Activated CD4-positive, alpha-beta T cell treated with anti-CD3 and anti-CD28 coated beads for 36 hours (primary cell): Measurements from ENCODE around the gene DDX47. TPM values are rescaled to one million over a fixed set of nuclear protein-coding genes. Genes with fewer than 3 reads are reported as not detected.
"Not testable (repeated sequence)": the region's sequence is repeated elsewhere in the genome, so short reads cannot be mapped to it uniquely, and the experiment has no call there.

ENCODE experiments used
- ATAC-seq: fragments of 200-7000 bp; cut with Tn5 transposase; one replicate; pipeline ENCODE4 v1.10.0; 2021; ENCODE audit warnings: mild to moderate bottlenecking, moderate library complexity
- CTCF ChIA-PET: fragments of 350-600 bp; sonication (Branson Sonifier 250); formaldehyde crosslinking; loops from one replicate; lab custom pipeline; 2021; ENCODE audit warnings: antibody characterized with exemption; lab: Charles Lee
- POLR2A ChIA-PET: fragments of 350-600 bp; sonication (Branson Sonifier 250); formaldehyde crosslinking; loops from one replicate; lab custom pipeline; 2021; ENCODE audit warnings: antibody characterized with exemption, inconsistent platforms; lab: Charles Lee
- DNase-seq: peaks from one replicate; pipeline ENCODE4 v3.0.0-alpha.2; 2020
- H3K27ac Mint-ChIP-seq: one replicate; pipeline ENCODE4 v1.8.0; 2021; ENCODE audit warnings: mixed read lengths
- H3K27me3 Mint-ChIP-seq: one replicate; pipeline ENCODE4 v1.8.0; 2021; ENCODE audit warnings: mixed read lengths
- H3K36me3 Mint-ChIP-seq: one replicate; pipeline ENCODE4 v1.8.0; 2021; ENCODE audit warnings: low read depth, mixed read lengths
- H3K4me1 Mint-ChIP-seq: one replicate; pipeline ENCODE4 v1.8.0; 2021; ENCODE audit warnings: mixed read lengths
- H3K4me3 Mint-ChIP-seq: one replicate; pipeline ENCODE4 v1.8.0; 2021; ENCODE audit warnings: mild to moderate bottlenecking, moderate library complexity, mixed read lengths
- H3K9me3 Mint-ChIP-seq: one replicate; pipeline ENCODE4 v1.8.0; 2021; ENCODE audit warnings: low read depth, mixed read lengths
- intact Hi-C, 2 experiments: fragments of 100-400 bp; cut with DNase I in 1 of 2; cut with micrococcal nuclease in 1 of 2; formaldehyde crosslinking; loops; one replicate each; pipeline versions ENCODE4 v1.14.2 to v1.15.1; 2022 to 2024; cut with DNase I, micrococcal nuclease
- total RNA-seq, 2 experiments: library from RNA; stranded (reverse); gene quantifications; one replicate each; pipeline ENCODE4 v1.2.3, GENCODE V29; 2021

DDX47 gene
- total RNA-seq, 2 experiments from 2014 or later: 91.3 to 91.9 TPM

DNA sequence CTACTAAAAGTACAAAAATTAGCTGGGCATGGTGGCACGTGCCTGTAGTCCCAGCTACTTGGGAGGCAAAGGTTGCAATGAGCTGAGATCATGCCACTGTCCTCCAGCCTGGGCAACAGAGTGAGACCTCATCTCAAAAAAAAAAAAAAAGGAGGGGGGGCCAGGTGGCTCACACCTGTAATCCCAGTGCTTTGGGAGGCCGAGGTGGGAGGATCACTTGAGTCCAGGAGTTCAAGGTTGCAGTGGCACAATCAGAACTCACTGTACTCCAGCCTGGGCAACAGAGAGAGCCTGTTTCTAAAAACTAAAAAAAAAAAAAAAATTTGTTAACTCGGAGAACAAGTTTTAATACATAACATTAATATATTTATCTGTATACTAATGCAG is 5.6 kb upstream of the DDX47 start:
- DNase-seq, ATAC-seq, H3K9me3 Mint-ChIP-seq, H3K27me3 Mint-ChIP-seq, POLR2A ChIA-PET, intact Hi-C loops, H3K36me3 Mint-ChIP-seq, H3K4me3 Mint-ChIP-seq: not testable (repeated sequence)
- CTCF ChIA-PET: interaction anchor here (1.0 kb wide), 1 partner anchor 18 kb away, joined by 3 read pairs; no protein-coding TSS in a partner anchor
- H3K27ac Mint-ChIP-seq: peak overlapping the region; percentile 83
- H3K4me1 Mint-ChIP-seq: peaks cover 53% of the 10 kb centered on the region

DNA sequence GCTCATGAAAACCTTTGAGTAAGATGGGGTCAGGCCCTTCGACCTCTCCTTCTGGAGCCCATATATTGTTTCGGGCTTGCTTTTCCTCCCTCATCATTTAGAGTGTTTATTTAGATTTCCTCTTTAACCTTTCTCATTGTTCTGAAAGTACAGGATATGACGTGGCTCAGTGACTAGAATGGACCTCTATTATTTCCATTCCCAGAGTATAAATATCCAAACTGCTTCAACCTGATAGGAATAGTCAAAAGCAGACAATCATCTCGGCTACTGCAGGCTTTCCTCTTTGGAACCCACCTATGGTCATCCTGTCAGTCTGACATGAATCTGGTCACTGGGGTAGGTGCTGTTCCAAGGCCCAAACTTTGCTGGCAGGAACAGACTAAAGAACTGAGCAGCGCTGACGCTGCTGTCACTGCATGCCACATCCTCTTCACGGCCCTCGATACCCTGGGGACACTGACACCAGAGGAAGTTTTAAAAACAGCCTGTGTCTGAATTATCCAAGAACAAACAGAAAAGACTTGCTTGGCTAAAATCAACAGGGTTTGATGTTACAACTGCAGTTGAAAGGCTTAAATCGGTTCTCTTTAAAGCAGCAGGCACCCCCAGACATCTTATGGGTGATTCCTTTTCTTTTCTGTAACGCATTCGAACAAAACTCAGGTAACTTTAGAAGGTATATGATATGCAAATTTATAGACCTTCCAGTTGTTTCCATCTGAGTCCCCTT is 5.0 kb upstream of the DDX47 start:
- ChIA-PET POLR2A (no interaction called here), CTCF (interaction anchor here (0.7 to 1.2 kb wide), 4 partner anchors 9 to 271 kb away, joined by 3 read pairs; no protein-coding TSS in a partner anchor)
- ATAC-seq (peak; percentile 67), DNase-seq (peak; percentile 69)
- Mint-ChIP-seq H3K4me1 (peaks cover 54% of the 10 kb centered on the region), H3K27me3 (no peaks in the 10 kb centered on the region), H3K36me3 (peaks cover under 1% of the 10 kb centered on the region), H3K9me3 (no peaks in the 10 kb centered on the region), H3K4me3 (peak overlapping the region; percentile 65), H3K27ac (peak overlapping the region; percentile 97)
- intact Hi-C loops: loop anchor here in 1 of 2 experiments (1.0 kb wide), 1 partner anchor 20 kb away; no protein-coding TSS in a partner anchor

DNA sequence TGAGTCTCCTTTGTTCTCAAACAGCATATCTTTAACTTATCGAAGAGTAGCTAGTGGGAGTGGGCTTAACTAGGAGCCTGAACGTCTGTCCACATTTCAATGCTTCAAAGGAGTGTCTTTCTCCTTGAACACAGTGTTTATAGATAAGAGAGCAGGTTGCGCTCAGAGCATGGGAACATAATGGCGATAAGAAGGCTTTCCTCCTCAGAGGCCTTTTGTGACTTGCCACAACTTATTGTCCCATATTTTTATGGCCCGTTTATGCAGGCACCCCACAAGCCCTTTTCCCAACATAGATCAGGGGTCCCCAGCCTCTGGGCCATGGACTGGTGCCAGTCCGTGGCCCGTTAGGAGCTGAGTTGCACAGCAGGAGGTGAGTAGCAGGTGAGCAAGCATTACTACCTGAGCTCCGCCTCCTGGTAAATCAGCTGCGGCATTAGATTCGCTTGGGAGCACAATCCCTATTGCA is 2.6 kb upstream of the DDX47 start:
- Mint-ChIP-seq H3K27ac (no peak overlapping the region), H3K9me3 (no peaks in the 10 kb centered on the region), H3K4me1 (peaks cover 57% of the 10 kb centered on the region), H3K4me3 (no peak overlapping the region), H3K27me3 (no peaks in the 10 kb centered on the region), H3K36me3 (peaks cover 17% of the 10 kb centered on the region)
- ChIA-PET CTCF (no interaction called here), POLR2A (no interaction called here)
- no peak for DNase-seq
- intact Hi-C loops: loop anchor here in 1 of 2 experiments (5.0 kb wide), 1 partner anchor 453 kb away; the partner anchor contains the start of gene BORCS5
- ATAC-seq: no peak

DNA sequence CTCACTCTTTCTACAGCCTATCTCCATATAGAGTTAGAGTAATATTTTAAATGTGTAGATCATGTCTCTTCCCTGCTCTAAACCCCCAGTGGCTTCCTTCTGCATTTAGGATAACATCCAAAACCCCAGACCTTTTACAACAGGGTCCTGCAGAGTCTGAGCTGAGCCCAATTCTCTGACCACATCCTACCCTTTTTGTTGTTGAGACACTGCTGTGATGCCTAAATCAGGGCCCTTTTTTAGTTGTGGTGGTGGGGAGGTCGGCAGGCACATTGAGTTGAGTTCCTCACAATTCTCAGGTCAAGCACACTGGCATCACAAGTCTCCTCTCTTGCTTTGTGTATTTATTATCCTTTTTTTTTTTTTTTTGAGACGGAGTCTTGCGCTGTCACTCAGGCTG is 1.8 kb upstream of the DDX47 start:
- peaks cover 61% of the 10 kb centered on the region for H3K4me1 Mint-ChIP-seq
- H3K27me3 Mint-ChIP-seq: no peaks in the 10 kb centered on the region
- intact Hi-C loops: loop anchor here in 1 of 2 experiments (5.0 kb wide), 1 partner anchor 454 kb away; the partner anchor contains the start of gene BORCS5
- H3K27ac Mint-ChIP-seq: no peak overlapping the region
- no peaks in the 10 kb centered on the region for H3K9me3 Mint-ChIP-seq
- no peak overlapping the region for H3K4me3 Mint-ChIP-seq
- POLR2A ChIA-PET: no interaction called here
- peaks cover 25% of the 10 kb centered on the region for H3K36me3 Mint-ChIP-seq
- ATAC-seq (no peak), DNase-seq (no peak)
- CTCF ChIA-PET: interaction anchor here (0.6 kb wide), 1 partner anchor 404 kb away, joined by 3 read pairs; no protein-coding TSS in a partner anchor

DNA sequence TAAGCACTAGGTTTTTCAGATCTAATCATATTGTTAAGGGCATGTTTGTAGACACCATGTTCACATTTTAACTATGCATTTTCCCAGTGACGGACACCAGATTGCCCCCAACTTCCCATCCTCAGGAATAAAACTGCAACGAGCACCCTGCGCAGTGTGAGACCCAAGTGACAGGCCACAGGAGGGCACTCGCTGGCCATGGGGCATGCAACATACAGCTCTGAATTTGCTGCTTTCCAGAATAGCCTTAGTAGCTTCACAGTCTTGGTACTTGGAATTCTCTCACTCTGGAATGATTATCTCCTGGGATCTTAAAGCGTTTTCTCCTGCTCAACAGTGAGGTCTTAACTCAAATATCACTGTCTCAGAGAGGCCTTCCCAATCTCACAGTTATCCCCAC is 972 bp upstream of the DDX47 start:
- ChIA-PET POLR2A (no interaction called here), CTCF (interaction anchor here (0.8 to 2.9 kb wide), 4 partner anchors 9 to 25 kb away, joined by 3 to 22 read pairs (median 10); no protein-coding TSS in a partner anchor)
- H3K9me3 Mint-ChIP-seq: no peaks in the 10 kb centered on the region
- intact Hi-C loops: loop anchor here (2.0 to 5.0 kb wide), 2 partner anchors 23 to 455 kb away; partner anchors contain the start of gene BORCS5 (in 1 of the 2)
- no peaks in the 10 kb centered on the region for H3K27me3 Mint-ChIP-seq
- peaks cover 62% of the 10 kb centered on the region for H3K4me1 Mint-ChIP-seq
- DNase-seq (no peak), ATAC-seq (no peak)
- H3K4me3 Mint-ChIP-seq: no peak overlapping the region
- peaks cover 32% of the 10 kb centered on the region for H3K36me3 Mint-ChIP-seq
- no peak overlapping the region for H3K27ac Mint-ChIP-seq

DNA sequence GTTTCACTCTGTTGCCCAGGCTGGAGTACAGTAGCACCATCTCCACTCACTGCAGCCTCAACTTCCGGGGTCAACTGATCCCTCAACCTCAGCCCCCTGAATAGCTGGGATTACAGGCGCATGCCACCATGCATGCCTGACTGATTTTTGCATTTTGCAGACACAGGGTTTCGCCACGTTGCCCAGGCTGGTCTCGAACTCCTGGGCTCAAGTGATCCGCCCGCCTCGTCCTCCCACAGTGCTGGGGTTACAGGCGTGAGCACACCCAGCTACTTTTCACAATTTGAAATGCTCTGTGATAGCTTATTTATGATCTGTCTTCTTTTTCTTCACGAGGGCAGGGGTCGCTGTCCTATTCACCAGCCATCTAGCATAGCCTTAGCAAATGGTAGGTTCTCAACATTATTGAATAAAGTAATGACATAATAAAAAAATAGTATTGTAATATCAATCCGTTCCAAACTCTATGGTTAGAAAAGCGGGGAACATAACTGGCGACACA is 477 bp upstream of the DDX47 start:
- ATAC-seq (peak; percentile 2), DNase-seq (no peak)
- Mint-ChIP-seq H3K9me3 (no peaks in the 10 kb centered on the region), H3K27me3 (no peaks in the 10 kb centered on the region), H3K4me3 (peak overlapping the region; percentile 95), H3K4me1 (peaks cover 61% of the 10 kb centered on the region), H3K27ac (peak overlapping the region; percentile 91), H3K36me3 (peaks cover 36% of the 10 kb centered on the region)
- intact Hi-C loops: loop anchor here (1.0 to 5.0 kb wide), 6 partner anchors 24 to 455 kb away; partner anchors contain the start of genes HEBP1 (in 2 of the 2) and BORCS5 (in 1 of the 2)
- ChIA-PET POLR2A (no interaction called here), CTCF (interaction anchor here (0.6 to 2.9 kb wide), 8 partner anchors 9 to 182 kb away, joined by 3 to 22 read pairs (median 6); no protein-coding TSS in a partner anchor)

DNA sequence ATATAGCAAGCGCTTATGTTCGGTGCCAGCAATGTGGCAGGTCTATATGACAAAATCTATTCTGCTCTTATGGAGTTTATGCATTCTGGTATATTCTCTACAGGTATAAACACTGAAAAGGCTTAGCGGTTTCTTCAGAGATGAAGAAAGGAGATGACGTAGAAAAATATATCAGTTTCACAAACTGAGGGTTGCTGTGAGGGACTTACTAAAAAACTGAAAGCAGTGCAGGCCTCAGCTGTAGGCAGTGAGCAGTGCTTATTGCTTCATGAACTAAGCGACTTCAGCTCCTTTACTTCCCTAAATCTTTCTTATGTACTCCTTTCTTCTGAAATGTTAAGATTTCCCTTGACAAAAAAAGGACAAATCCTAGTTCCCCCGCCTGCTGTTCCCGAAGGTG is 4.5 kb downstream of the DDX47 start:
- Mint-ChIP-seq H3K9me3 (no peaks in the 10 kb centered on the region), H3K27ac (no peak overlapping the region), H3K4me1 (peaks cover 75% of the 10 kb centered on the region), H3K27me3 (no peaks in the 10 kb centered on the region), H3K4me3 (no peak overlapping the region), H3K36me3 (peaks cover 70% of the 10 kb centered on the region)
- CTCF ChIA-PET: interaction anchor here (0.8 to 2.5 kb wide), 2 partner anchors 19 to 81 kb away, joined by 3 to 7 read pairs; no protein-coding TSS in a partner anchor
- POLR2A ChIA-PET: no interaction called here
- intact Hi-C loops: no loop called here
- ATAC-seq (no peak), DNase-seq (no peak)

DNA sequence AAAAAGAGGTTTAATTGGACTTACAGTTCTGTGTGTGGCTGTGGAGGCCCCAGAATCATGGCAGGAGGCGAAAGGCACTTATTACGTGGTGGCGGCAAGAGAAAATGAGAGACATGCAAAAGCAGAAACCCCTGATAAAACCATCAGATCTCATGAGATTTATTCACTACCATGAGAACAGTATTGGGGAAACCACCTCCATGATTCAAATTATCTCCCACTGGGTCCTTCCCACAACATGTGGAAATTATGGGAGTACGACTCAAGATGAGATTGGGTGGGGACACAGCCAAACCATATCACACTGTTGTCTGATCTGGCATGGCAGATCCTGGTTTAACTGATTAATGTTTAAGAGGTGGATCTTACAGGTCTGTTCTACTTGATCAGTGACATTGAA is 5.6 kb downstream of the DDX47 start:
- POLR2A ChIA-PET: interaction anchor here (0.6 to 0.8 kb wide), 2 partner anchors 114 to 183 kb away, joined by 5 to 6 read pairs; no protein-coding TSS in a partner anchor
- Mint-ChIP-seq H3K27me3 (no peaks in the 10 kb centered on the region), H3K4me3 (no peak overlapping the region), H3K36me3 (peaks cover 75% of the 10 kb centered on the region), H3K4me1 (peaks cover 68% of the 10 kb centered on the region), H3K27ac (peak overlapping the region; percentile 69), H3K9me3 (no peaks in the 10 kb centered on the region)
- intact Hi-C loops: no loop called here
- no peak for DNase-seq
- CTCF ChIA-PET: interaction anchor here (0.8 to 2.5 kb wide), 4 partner anchors 18 to 226 kb away, joined by 3 to 7 read pairs (median 4); no protein-coding TSS in a partner anchor
- ATAC-seq: peak; percentile 19

DNA sequence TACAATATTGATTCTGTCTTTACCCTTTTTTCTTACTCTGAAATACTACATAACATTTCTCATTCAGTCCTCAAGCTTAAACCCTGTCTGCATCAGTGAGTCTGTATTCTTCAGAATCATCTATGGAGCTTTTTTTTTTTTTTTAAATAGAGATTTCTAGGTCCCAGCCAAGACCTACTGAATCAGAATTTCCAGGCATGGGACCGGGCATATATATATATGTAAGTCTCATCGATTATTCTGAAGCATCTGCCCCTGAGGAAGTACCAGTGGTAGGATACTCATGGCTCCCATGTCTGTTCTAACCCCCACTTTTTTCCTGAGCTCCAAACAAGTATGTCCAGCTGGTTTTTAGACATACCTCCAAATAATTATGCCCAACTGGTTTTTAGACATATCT is 6.1 kb downstream of the DDX47 start:
- intact Hi-C loops: no loop called here
- ATAC-seq: no peak
- CTCF ChIA-PET: interaction anchor here (0.8 to 1.2 kb wide), 3 partner anchors 18 to 226 kb away, joined by 3 to 5 read pairs (median 4); no protein-coding TSS in a partner anchor
- peaks cover 75% of the 10 kb centered on the region for H3K36me3 Mint-ChIP-seq
- H3K9me3 Mint-ChIP-seq: no peaks in the 10 kb centered on the region
- no peak overlapping the region for H3K4me3 Mint-ChIP-seq
- no peaks in the 10 kb centered on the region for H3K27me3 Mint-ChIP-seq
- peak overlapping the region; percentile 21 for H3K27ac Mint-ChIP-seq
- POLR2A ChIA-PET: interaction anchor here (0.6 to 0.8 kb wide), 2 partner anchors 114 to 182 kb away, joined by 5 to 6 read pairs; no protein-coding TSS in a partner anchor
- no peak for DNase-seq
- peaks cover 63% of the 10 kb centered on the region for H3K4me1 Mint-ChIP-seq

DNA sequence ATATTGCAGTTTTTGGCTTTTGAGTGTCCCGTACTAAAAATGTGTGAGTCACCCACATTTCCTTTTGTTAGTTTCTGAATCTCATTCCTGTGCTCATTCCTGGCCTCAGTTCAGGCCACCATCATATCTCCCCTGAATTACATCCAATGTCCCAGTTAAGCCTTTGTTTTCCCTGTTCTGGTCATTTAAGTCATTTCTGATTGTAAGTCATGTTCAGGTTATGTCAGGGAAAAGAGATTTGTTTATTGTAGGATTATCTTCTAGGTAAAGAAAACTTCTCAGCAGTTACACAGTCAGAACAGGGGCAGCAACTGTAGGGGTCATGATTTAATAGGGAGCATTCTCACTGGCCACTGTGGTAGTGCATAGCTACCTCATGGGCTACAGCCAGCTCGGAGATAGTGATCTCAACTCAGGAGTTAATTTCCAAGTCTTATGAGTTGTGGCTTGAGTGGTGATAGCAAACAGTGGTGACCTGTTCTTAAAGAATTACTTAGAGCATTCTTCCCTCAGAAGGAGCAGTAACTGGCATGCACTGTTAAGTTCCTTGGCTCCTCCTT is 6.7 kb downstream of the DDX47 start:
- no peak overlapping the region for H3K27ac Mint-ChIP-seq
- DNase-seq (no peak), ATAC-seq (no peak)
- no peaks in the 10 kb centered on the region for H3K9me3 Mint-ChIP-seq
- ChIA-PET CTCF (interaction anchor here (0.8 to 1.2 kb wide), 3 partner anchors 17 to 225 kb away, joined by 3 to 5 read pairs (median 4); no protein-coding TSS in a partner anchor), POLR2A (no interaction called here)
- H3K4me1 Mint-ChIP-seq: peaks cover 57% of the 10 kb centered on the region
- no peak overlapping the region for H3K4me3 Mint-ChIP-seq
- no peaks in the 10 kb centered on the region for H3K27me3 Mint-ChIP-seq
- peaks cover 75% of the 10 kb centered on the region for H3K36me3 Mint-ChIP-seq
- intact Hi-C loops: no loop called here

DNA sequence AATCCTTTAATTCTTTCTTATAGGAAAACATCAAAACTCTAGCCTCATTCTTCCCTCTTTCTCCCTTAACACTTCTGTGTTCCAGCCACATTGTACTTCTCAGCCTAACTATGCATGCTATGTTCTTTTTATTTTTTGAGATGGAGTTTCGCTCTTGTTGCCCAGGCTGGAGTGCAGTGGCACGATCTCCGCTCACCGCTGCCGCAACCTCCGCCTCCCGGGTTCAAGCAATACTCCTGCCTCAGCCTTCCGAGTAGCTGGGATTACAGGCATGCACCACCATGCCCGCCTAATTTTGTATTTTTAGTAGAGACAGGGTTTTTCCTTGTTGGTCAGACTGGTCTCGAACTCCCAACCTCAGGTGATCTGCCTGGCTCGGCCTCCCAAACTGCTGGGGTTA is 7.2 kb downstream of the DDX47 start:
- CTCF ChIA-PET, H3K27me3 Mint-ChIP-seq, intact Hi-C loops, DNase-seq, H3K9me3 Mint-ChIP-seq, H3K27ac Mint-ChIP-seq, POLR2A ChIA-PET, ATAC-seq, H3K4me3 Mint-ChIP-seq: not testable (repeated sequence)
- H3K36me3 Mint-ChIP-seq: peaks cover 78% of the 10 kb centered on the region
- peaks cover 54% of the 10 kb centered on the region for H3K4me1 Mint-ChIP-seq
